ENCODE results near the gene HECTD2.
"Not testable (repeated sequence)": the region's sequence is repeated elsewhere in the genome, so short reads cannot be mapped to it uniquely, and the experiment has no call there.

The HECTD2 gene

GRCh38 chr10:91409869-91410637, at the start of gene HECTD2:
Gene HECTD2, plus strand, starts transcription at chr10:91410344. Its CDS starts 95 bp downstream, at chr10:91410439.
- Histone ChIP-seq H3K4me3 (peak within 1 kb of the TSS; percentile 65 to 92 (median 78)), H3K27ac (peak within 1 kb of the TSS; percentile 89 to 100 (median 99))

GRCh38 chr10:91360461-91360860, 49.7 kb upstream of the HECTD2 start:
- Histone ChIP-seq H3K4me3 (no peak overlapping the region), H3K27ac (no peak overlapping the region)

- not testable (repeated sequence) for H3K27ac ChIP-seq, H3K4me3 ChIP-seq
Observed at GRCh38 chr10:91365519-91365918, 44.6 kb upstream of the HECTD2 start.

GRCh38 chr10:91366704-91367103, 43.4 kb upstream of the HECTD2 start:
- Histone ChIP-seq H3K4me3 (no peak overlapping the region), H3K27ac (no peak overlapping the region)

GRCh38 chr10:91367127-91367531, 43.0 kb upstream of the HECTD2 start:
- Histone ChIP-seq H3K4me3 (no peak overlapping the region), H3K27ac (no peak overlapping the region)

- Histone ChIP-seq H3K4me3 (no peak overlapping the region), H3K27ac (no peak overlapping the region)
Observed at GRCh38 chr10:91367558-91367957, 42.6 kb upstream of the HECTD2 start.

GRCh38 chr10:91369978-91370589, 40.1 kb upstream of the HECTD2 start:
- not testable (repeated sequence) for H3K4me3 ChIP-seq, H3K27ac ChIP-seq

GRCh38 chr10:91374052-91374451, 36.1 kb upstream of the HECTD2 start:
- Histone ChIP-seq H3K4me3 (no peak overlapping the region), H3K27ac (no peak overlapping the region)

- Histone ChIP-seq H3K27ac (no peak overlapping the region), H3K4me3 (no peak overlapping the region)
Observed at GRCh38 chr10:91378061-91378460, 32.1 kb upstream of the HECTD2 start.

GRCh38 chr10:91380873-91381256, 29.3 kb upstream of the HECTD2 start:
- Histone ChIP-seq H3K4me3 (no peak overlapping the region), H3K27ac (no peak overlapping the region)

GRCh38 chr10:91381257-91381891, 28.8 kb upstream of the HECTD2 start:
- no peak overlapping the region for H3K27ac ChIP-seq
- H3K4me3 ChIP-seq, result no peak overlapping the region

GRCh38 chr10:91385306-91386085, 24.6 kb upstream of the HECTD2 start:
- Histone ChIP-seq H3K27ac (no peak overlapping the region), H3K4me3 (no peak overlapping the region)

GRCh38 chr10:91389636-91390512, 20.3 kb upstream of the HECTD2 start:
- no peak overlapping the region for H3K27ac ChIP-seq
- no peak overlapping the region for H3K4me3 ChIP-seq

- not testable (repeated sequence) for H3K27ac ChIP-seq, H3K4me3 ChIP-seq
Observed at GRCh38 chr10:91390513-91390825, 19.7 kb upstream of the HECTD2 start.

- no peak overlapping the region for H3K4me3 ChIP-seq
- no peak overlapping the region for H3K27ac ChIP-seq
Observed at GRCh38 chr10:91391920-91392319, 18.2 kb upstream of the HECTD2 start.

GRCh38 chr10:91406322-91406721, 3.8 kb upstream of the HECTD2 start:
- H3K27ac ChIP-seq, result no peak overlapping the region

GRCh38 chr10:91409069-91409868, 875 bp upstream of the HECTD2 start:
- H3K27ac ChIP-seq, result peak overlapping the region; percentile 89 to 100 (median 99)
- peak overlapping the region; percentile 65 to 92 (median 78) for H3K4me3 ChIP-seq

More at GRCh38 chr10:91406322-91406721, 3.8 kb upstream of the HECTD2 start:
- no peak overlapping the region for H3K4me3 ChIP-seq

GRCh38 chr10:91410638-91411371, 661 bp downstream of the HECTD2 start:
- H3K27ac ChIP-seq, result peak overlapping the region; percentile 89 to 100 (median 99)

More at GRCh38 chr10:91410638-91411371, 661 bp downstream of the HECTD2 start:
- H3K4me3 ChIP-seq, result peak overlapping the region; percentile 65 to 92 (median 78)
